ENCODE data around the gene ANTXR2. TPM values are rescaled to one million over a fixed set of nuclear protein-coding genes. Genes with fewer than 3 reads are reported as not detected.

The ANTXR2 gene
- total RNA-seq, 1 donor from 2014 or later, result 61.7 TPM

DNA sequence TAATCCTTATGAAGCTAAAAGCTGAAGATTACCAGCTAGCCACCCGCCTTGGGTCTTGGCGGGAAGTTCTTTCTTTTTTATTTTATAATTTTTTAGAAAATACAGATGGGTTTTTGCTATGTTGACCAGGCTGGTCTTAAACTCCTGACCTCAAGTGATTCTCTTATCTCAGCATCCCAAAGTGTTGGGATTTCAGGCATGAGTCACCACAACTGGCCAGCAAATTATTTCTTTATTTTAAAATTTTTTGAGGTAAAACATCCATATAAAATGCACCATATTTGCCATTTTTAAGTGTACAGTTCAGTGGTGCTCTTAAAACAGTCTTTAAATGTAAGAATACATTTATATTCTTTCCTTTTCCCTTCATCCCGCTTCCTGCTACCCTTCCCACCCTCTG lies 40.6 kb upstream of the ANTXR2 start:
- peaks cover 5% of the 10 kb centered on the region for H3K36me3 Mint-ChIP-seq
- no peak overlapping the region for H3K27ac Mint-ChIP-seq
- TF ChIP-seq, protein P1, sequence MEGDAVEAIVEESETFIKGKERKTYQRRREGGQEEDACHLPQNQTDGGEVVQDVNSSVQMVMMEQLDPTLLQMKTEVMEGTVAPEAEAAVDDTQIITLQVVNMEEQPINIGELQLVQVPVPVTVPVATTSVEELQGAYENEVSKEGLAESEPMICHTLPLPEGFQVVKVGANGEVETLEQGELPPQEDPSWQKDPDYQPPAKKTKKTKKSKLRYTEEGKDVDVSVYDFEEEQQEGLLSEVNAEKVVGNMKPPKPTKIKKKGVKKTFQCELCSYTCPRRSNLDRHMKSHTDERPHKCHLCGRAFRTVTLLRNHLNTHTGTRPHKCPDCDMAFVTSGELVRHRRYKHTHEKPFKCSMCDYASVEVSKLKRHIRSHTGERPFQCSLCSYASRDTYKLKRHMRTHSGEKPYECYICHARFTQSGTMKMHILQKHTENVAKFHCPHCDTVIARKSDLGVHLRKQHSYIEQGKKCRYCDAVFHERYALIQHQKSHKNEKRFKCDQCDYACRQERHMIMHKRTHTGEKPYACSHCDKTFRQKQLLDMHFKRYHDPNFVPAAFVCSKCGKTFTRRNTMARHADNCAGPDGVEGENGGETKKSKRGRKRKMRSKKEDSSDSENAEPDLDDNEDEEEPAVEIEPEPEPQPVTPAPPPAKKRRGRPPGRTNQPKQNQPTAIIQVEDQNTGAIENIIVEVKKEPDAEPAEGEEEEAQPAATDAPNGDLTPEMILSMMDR (IDR thresholded peaks at IDR 0.05; ENCODE audit: unreplicated experiment), result no peak
- no peaks in the 10 kb centered on the region for H3K27me3 Mint-ChIP-seq (ENCODE audit: low read depth)
- peaks cover 42% of the 10 kb centered on the region for H3K9me3 Mint-ChIP-seq
- no peaks in the 10 kb centered on the region for H3K4me1 Mint-ChIP-seq
- no peak overlapping the region for H3K4me3 Mint-ChIP-seq
- no peak for DNase-seq (ENCODE audit: low spot score in 2 of 2, unreplicated experiment in 2 of 2)

DNA sequence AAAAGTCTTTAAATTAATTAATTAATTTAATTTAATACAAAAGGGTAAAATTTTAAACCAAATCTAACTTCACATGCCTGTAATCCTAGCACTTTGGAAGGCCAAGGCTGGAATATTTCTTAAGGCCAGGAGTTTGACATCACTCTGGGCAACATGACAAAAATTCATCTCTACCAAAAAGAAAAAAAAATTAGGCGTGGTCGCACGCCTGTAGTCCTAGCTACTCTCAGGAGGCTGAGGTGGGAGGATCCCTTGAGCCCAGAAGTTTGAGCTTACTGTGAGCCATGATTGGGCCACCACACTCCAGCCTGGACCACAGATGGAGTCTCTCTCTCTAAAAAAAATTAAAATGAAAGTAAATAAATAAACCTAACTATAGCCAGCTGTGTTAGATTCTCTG lies 39.2 kb upstream of the ANTXR2 start:
- H3K4me3 Mint-ChIP-seq, result no peak overlapping the region
- no peak for DNase-seq (ENCODE audit: low spot score in 2 of 2, unreplicated experiment in 2 of 2)
- peaks cover 3% of the 10 kb centered on the region for H3K36me3 Mint-ChIP-seq
- H3K27me3 Mint-ChIP-seq (ENCODE audit: low read depth), result no peaks in the 10 kb centered on the region
- TF ChIP-seq, protein P1 (IDR thresholded peaks at IDR 0.05; ENCODE audit: unreplicated experiment), result no peak
- peaks cover 38% of the 10 kb centered on the region for H3K9me3 Mint-ChIP-seq
- no peak overlapping the region for H3K27ac Mint-ChIP-seq
- H3K4me1 Mint-ChIP-seq, result no peaks in the 10 kb centered on the region

DNA sequence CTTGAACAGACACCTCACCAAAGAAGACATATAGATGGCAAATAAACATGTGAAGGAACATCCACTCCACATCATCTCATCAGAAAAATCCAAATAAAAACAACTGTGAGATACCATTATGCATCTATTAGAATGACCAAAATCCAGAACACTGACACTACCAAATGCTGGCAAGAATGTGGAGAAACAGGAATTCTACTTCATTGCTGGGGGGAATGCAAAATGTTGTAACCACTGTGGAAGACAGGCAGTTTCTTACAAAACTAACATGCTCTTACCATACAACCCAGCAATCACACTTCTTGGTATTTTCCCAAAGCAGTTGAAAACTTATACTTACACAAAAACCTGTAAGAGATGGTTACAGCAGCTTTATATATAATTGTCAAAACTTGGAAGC lies 38.2 kb upstream of the ANTXR2 start:
- no peak overlapping the region for H3K4me3 Mint-ChIP-seq
- no peak for DNase-seq (ENCODE audit: low spot score in 2 of 2, unreplicated experiment in 2 of 2)
- no peak overlapping the region for H3K27ac Mint-ChIP-seq
- TF ChIP-seq, protein P1 (IDR thresholded peaks at IDR 0.05; ENCODE audit: unreplicated experiment), result no peak
- H3K9me3 Mint-ChIP-seq, result peaks cover 41% of the 10 kb centered on the region
- H3K27me3 Mint-ChIP-seq (ENCODE audit: low read depth), result no peaks in the 10 kb centered on the region
- no peaks in the 10 kb centered on the region for H3K4me1 Mint-ChIP-seq
- H3K36me3 Mint-ChIP-seq, result peaks cover 8% of the 10 kb centered on the region

DNA sequence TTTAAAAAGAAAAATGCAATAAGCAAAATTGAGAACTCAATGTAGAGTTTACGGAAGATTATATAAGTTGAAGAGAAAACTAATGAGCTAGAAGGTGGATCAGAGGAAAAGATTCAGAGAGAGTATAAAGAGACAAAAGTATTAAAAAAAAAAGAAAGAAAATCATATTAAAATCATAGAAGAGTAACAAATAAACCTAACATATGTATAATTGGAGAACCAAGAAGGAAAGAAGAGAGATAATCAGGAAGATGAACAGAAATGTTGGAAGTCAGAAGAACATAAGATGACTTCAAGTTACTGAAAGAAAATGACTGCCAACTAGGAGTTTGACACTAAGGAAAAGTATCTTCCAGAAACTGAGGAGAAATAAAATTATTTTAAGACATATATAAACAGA lies 34.3 kb upstream of the ANTXR2 start:
- H3K36me3 Mint-ChIP-seq, result peaks cover 10% of the 10 kb centered on the region
- TF ChIP-seq, protein P1 (IDR thresholded peaks at IDR 0.05; ENCODE audit: unreplicated experiment), result no peak
- no peaks in the 10 kb centered on the region for H3K27me3 Mint-ChIP-seq (ENCODE audit: low read depth)

DNA sequence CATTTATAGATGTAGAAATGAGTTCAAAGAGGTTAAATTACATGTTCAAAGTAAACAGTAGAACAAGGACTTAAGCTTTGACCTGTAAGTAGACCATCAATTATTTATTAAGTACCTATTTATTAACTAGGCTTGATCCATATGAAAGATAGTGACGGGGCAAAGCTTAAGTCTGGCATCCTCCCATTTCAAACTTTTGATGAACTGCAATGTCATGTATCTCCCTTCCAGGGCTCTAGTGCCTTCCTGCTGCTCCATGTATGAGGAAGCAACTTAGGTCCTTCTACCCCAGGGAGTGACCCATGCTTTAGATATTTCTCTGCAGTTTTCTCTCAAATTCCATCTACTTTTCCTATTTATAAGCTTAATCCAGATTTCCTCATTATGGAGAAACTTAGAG lies 31.9 kb upstream of the ANTXR2 start:
- Mint-ChIP-seq H3K4me3 (no peak overlapping the region), H3K4me1 (no peaks in the 10 kb centered on the region), H3K9me3 (peaks cover 29% of the 10 kb centered on the region), H3K36me3 (peaks cover 10% of the 10 kb centered on the region), H3K27me3 (ENCODE audit: low read depth) (no peaks in the 10 kb centered on the region), H3K27ac (no peak overlapping the region)
- TF ChIP-seq, protein P1 (IDR thresholded peaks at IDR 0.05; ENCODE audit: unreplicated experiment), result no peak
- no peak for DNase-seq (ENCODE audit: low spot score in 2 of 2, unreplicated experiment in 2 of 2)

More for the DNA sequence above, 34.3 kb upstream of the ANTXR2 start:
- Mint-ChIP-seq H3K4me1 (no peaks in the 10 kb centered on the region), H3K9me3 (peaks cover 46% of the 10 kb centered on the region), H3K27ac (no peak overlapping the region), H3K4me3 (no peak overlapping the region)
- DNase-seq (ENCODE audit: low spot score in 2 of 2, unreplicated experiment in 2 of 2), result no peak

DNA sequence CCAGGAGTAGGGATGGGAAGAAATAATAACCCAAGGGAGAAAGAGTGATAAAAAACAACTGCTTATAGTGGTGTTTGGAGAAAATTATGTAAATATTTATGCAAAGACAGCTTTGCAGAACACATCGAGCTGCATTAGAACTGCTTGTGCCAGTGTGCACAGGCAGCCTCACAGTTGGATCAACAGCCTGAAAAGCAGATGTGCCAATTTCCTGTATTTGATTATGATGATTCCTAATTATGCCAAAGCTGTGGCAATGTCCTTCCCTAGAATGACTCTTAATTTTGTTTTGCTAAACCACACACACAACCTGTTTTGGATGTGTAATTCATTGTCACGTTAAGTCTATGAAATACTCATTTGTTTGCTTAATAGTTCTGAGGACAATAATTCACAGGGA lies 30.6 kb upstream of the ANTXR2 start:
- H3K4me1 Mint-ChIP-seq, result no peaks in the 10 kb centered on the region
- DNase-seq (ENCODE audit: low spot score in 2 of 2, unreplicated experiment in 2 of 2), result no peak
- H3K27ac Mint-ChIP-seq, result no peak overlapping the region
- peaks cover 25% of the 10 kb centered on the region for H3K9me3 Mint-ChIP-seq
- H3K27me3 Mint-ChIP-seq (ENCODE audit: low read depth), result no peaks in the 10 kb centered on the region
- peaks cover 10% of the 10 kb centered on the region for H3K36me3 Mint-ChIP-seq
- no peak overlapping the region for H3K4me3 Mint-ChIP-seq
- TF ChIP-seq, protein P1 (IDR thresholded peaks at IDR 0.05; ENCODE audit: unreplicated experiment), result no peak

Data from mesothelial cell of epicardium (in vitro differentiated cells).